ENCODE results near the gene GPHN. TPM values are rescaled to one million over a fixed set of nuclear protein-coding genes. Genes with fewer than 3 reads are reported as not detected.

Gene GPHN
- total RNA-seq, 1 experiment from 2014 or later, result 34.9 TPM

DNA sequence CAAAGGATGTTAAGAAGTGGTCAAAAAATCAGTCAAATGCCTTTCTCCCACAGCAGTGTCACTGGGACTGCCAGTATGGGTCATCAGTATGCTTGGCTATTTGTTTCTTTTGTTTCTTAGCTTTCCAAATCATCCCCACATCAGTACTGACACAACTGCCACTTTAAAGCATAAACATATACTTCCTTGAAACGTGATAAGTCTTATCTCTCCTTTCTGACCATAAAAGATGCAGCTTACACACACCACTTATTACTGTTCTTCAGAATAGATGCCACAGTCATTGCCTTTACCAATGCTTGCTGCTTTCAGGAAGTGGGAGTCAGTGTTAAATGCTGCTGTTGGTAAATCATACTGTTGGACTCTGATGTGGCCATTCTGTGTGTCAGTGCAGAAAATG is 662.7 kb downstream of the GPHN start:
- CTCF ChIA-PET, result interaction anchor here (0.9 kb wide), 1 partner anchor 16 kb away, joined by 3 read pairs; no protein-coding TSS in a partner anchor
- no peak overlapping the region for H3K27ac Mint-ChIP-seq (ENCODE audit: unreplicated experiment)
- peaks cover 2% of the 10 kb centered on the region for H3K9me3 Mint-ChIP-seq (ENCODE audit: low read depth, unreplicated experiment)
- TF ChIP-seq CTCF (IDR thresholded peaks at IDR 0.05; ENCODE audit: unreplicated experiment), result no peak
- BruUV-seq (replicated peaks), result no TSS peak
- peaks cover 9% of the 10 kb centered on the region for H3K4me1 Mint-ChIP-seq (ENCODE audit: low read depth, unreplicated experiment)
- H3K27me3 Mint-ChIP-seq (ENCODE audit: unreplicated experiment), result no peaks in the 10 kb centered on the region
- intact Hi-C loops (cut with micrococcal nuclease; ENCODE audit: unreplicated experiment), result no loop called here
- no peak for DNase-seq
- no peaks in the 10 kb centered on the region for H3K36me3 Mint-ChIP-seq (ENCODE audit: insufficient read depth, unreplicated experiment)
- H3K4me3 Mint-ChIP-seq (ENCODE audit: low read depth, unreplicated experiment), result no peak overlapping the region

GRCh38 chr14:67172056-67172455 is 664.1 kb downstream of the GPHN start:
- no peak for DNase-seq
- peaks cover 2% of the 10 kb centered on the region for H3K9me3 Mint-ChIP-seq (ENCODE audit: low read depth, unreplicated experiment)
- H3K4me3 Mint-ChIP-seq (ENCODE audit: low read depth, unreplicated experiment), result no peak overlapping the region
- no peaks in the 10 kb centered on the region for H3K36me3 Mint-ChIP-seq (ENCODE audit: insufficient read depth, unreplicated experiment)
- H3K4me1 Mint-ChIP-seq (ENCODE audit: low read depth, unreplicated experiment), result peaks cover 9% of the 10 kb centered on the region
- H3K27ac Mint-ChIP-seq (ENCODE audit: unreplicated experiment), result no peak overlapping the region
- BruUV-seq (replicated peaks), result no TSS peak
- no peak for TF ChIP-seq CTCF (IDR thresholded peaks at IDR 0.05; ENCODE audit: unreplicated experiment)
- CTCF ChIA-PET, result no interaction called here
- intact Hi-C loops (cut with micrococcal nuclease; ENCODE audit: unreplicated experiment), result no loop called here
- H3K27me3 Mint-ChIP-seq (ENCODE audit: unreplicated experiment), result no peaks in the 10 kb centered on the region

DNA sequence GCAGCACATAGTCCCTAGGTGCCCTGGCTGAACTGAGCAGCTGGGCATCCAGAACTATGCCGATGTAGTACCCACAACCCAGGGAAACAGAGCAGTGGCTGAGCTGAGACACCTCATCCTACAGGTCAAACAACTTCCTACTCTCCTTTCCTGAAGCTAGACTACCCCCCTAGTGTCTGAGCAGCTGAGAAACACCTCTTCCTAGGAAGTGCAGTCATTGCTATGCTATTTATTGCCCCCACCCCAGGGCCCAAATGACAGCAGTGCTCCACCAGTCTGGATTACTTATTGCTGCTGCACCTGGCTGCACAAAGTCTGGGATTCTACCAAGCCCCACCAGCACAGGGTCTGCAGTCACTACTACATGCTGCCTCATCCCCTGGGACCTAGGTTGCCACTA is 664.6 kb downstream of the GPHN start:
- CTCF ChIA-PET, result no interaction called here
- intact Hi-C loops (cut with micrococcal nuclease; ENCODE audit: unreplicated experiment), result no loop called here
- peaks cover 9% of the 10 kb centered on the region for H3K4me1 Mint-ChIP-seq (ENCODE audit: low read depth, unreplicated experiment)
- H3K4me3 Mint-ChIP-seq (ENCODE audit: low read depth, unreplicated experiment), result no peak overlapping the region
- H3K27ac Mint-ChIP-seq (ENCODE audit: unreplicated experiment), result no peak overlapping the region
- no peaks in the 10 kb centered on the region for H3K27me3 Mint-ChIP-seq (ENCODE audit: unreplicated experiment)
- no TSS peak for BruUV-seq (replicated peaks)
- no peak for DNase-seq
- H3K36me3 Mint-ChIP-seq (ENCODE audit: insufficient read depth, unreplicated experiment), result no peaks in the 10 kb centered on the region
- TF ChIP-seq CTCF (IDR thresholded peaks at IDR 0.05; ENCODE audit: unreplicated experiment), result no peak
- H3K9me3 Mint-ChIP-seq (ENCODE audit: low read depth, unreplicated experiment), result peaks cover 2% of the 10 kb centered on the region

GRCh38 chr14:67173719-67174118 is 665.8 kb downstream of the GPHN start:
- CTCF ChIA-PET, result no interaction called here
- H3K4me3 Mint-ChIP-seq (ENCODE audit: low read depth, unreplicated experiment), result no peak overlapping the region
- H3K36me3 Mint-ChIP-seq (ENCODE audit: insufficient read depth, unreplicated experiment), result no peaks in the 10 kb centered on the region
- no TSS peak for BruUV-seq (replicated peaks)
- peaks cover 6% of the 10 kb centered on the region for H3K9me3 Mint-ChIP-seq (ENCODE audit: low read depth, unreplicated experiment)
- intact Hi-C loops (cut with micrococcal nuclease; ENCODE audit: unreplicated experiment), result no loop called here
- DNase-seq, result no peak
- H3K27me3 Mint-ChIP-seq (ENCODE audit: unreplicated experiment), result no peaks in the 10 kb centered on the region
- peaks cover 9% of the 10 kb centered on the region for H3K4me1 Mint-ChIP-seq (ENCODE audit: low read depth, unreplicated experiment)
- TF ChIP-seq CTCF (IDR thresholded peaks at IDR 0.05; ENCODE audit: unreplicated experiment), result no peak
- H3K27ac Mint-ChIP-seq (ENCODE audit: unreplicated experiment), result no peak overlapping the region

All from Calu3 (cell line).